Activated T-cell treated with anti-CD3 and anti-CD28 coated beads, Interleukin-2, amount 50 U/mL, for 72 hours (primary cell): Measurements from ENCODE around the gene LASP1NB.

ENCODE experiments used
- ATAC-seq, 2 donors: fragments of 150-1000 bp; cut with Tn5 transposase; replicated peaks in 1 of 2; 2 replicates each; pipeline ENCODE4 v1.10.0; 2021; ENCODE audit warnings: moderate library complexity in 2 of 2, mild to moderate bottlenecking in 1 of 2
- DNase-seq, 2 donors: peaks; one replicate each; pipeline ENCODE4 v3.0.0; 2021 to 2022; ENCODE audit warnings: mixed read lengths in 1 of 2
- H3K27ac Mint-ChIP-seq: one replicate; pipeline ENCODE4 v1.8.0; 2022; ENCODE audit warnings: mild to moderate bottlenecking, moderate library complexity, mixed read lengths
- H3K27me3 Mint-ChIP-seq: one replicate; pipeline ENCODE4 v1.8.0; 2022; ENCODE audit warnings: low read depth, mixed read lengths
- H3K36me3 Mint-ChIP-seq, 2 donors: one replicate each; pipeline ENCODE4 v1.8.0; 2022; ENCODE audit warnings: mixed read lengths in 2 of 2, mild to moderate bottlenecking in 1 of 2; ENCODE audit not compliant: insufficient read depth in 2 of 2
- H3K4me1 Mint-ChIP-seq: one replicate; pipeline ENCODE4 v1.8.0; 2022; ENCODE audit warnings: low read depth, mixed read lengths
- H3K4me3 Mint-ChIP-seq, 2 donors: one replicate each; pipeline ENCODE4 v1.8.0; 2022; ENCODE audit warnings: mild to moderate bottlenecking in 2 of 2, mixed read lengths in 2 of 2, moderate library complexity in 2 of 2
- H3K9me3 Mint-ChIP-seq, 2 donors: one replicate each; pipeline ENCODE4 v1.8.0; 2022; ENCODE audit warnings: mixed read lengths in 2 of 2

The LASP1NB gene

DNA sequence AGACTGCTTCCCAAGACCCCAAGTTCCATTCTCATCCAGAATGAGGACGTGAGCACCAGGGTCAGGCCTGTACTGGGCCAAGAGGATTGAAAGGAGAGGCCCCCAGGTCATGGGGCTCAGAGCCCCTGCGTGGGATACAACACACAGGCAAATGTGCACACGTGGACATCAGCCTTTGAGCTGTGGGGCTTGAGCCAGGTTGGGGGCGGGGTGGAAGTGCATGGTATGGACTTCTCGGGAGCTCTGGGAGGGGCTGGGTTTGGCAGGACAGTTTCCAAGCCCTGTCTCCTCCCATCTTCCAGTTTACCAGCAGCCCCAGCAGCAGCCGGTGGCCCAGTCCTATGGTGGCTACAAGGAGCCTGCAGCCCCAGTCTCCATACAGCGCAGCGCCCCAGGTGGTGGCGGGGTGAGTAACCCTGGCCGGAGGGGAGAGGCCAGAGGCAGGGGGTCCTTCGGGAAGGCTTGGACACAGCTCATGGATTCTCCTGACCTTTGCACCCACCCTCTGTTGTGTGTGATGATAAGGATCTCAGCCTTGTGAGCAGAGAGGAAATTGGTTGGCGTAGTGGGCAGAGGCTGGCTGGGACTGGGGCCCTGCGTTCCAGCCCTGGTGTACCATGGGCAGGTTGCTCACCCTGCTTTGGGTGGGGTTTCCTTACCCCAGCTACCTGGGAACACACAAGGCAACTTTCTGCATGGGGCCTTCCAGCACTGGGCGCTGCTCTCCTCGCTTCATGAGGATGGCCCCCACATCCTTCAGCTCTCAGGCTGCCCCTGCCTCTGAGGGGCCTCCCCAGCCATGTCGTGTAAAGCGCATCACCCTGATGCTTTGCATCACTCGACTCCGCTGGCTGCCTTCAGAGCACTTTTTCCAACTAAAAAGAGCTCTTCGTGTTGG lies 10.4 kb upstream of the LASP1NB start:
- H3K9me3 Mint-ChIP-seq = no peaks in the 10 kb centered on the region
- no peak overlapping the region for H3K27ac Mint-ChIP-seq
- DNase-seq (no peak), ATAC-seq (no peak)
- no peaks in the 10 kb centered on the region for H3K27me3 Mint-ChIP-seq
- no peak overlapping the region for H3K4me3 Mint-ChIP-seq
- H3K36me3 Mint-ChIP-seq = peaks cover 0 to 12% of the 10 kb centered on the region in 2 donors
- H3K4me1 Mint-ChIP-seq = peaks cover 7% of the 10 kb centered on the region

DNA sequence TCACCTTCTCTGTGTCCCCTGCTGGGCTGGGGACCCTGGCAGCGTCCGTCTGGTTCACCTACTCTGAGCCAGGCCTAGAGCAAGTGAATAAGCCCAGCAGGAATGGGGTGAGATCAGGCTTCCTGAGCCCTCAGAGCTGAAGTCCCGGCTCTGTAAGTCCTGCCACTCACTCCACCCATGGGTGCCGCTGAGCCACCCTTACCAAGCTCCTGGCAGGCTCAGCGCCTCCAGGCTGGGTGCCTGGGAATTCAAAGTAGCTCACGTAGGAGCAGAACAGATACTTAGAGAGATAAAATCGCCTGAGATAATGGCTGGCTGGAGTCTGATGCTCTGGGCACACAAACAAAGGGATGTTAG lies 9.8 kb upstream of the LASP1NB start:
- Mint-ChIP-seq H3K4me3 (no peak overlapping the region), H3K27me3 (no peaks in the 10 kb centered on the region), H3K4me1 (peaks cover 12% of the 10 kb centered on the region), H3K36me3 (peaks cover 0 to 12% of the 10 kb centered on the region in 2 donors), H3K27ac (no peak overlapping the region), H3K9me3 (no peaks in the 10 kb centered on the region)
- no peak for DNase-seq
- no peak for ATAC-seq

DNA sequence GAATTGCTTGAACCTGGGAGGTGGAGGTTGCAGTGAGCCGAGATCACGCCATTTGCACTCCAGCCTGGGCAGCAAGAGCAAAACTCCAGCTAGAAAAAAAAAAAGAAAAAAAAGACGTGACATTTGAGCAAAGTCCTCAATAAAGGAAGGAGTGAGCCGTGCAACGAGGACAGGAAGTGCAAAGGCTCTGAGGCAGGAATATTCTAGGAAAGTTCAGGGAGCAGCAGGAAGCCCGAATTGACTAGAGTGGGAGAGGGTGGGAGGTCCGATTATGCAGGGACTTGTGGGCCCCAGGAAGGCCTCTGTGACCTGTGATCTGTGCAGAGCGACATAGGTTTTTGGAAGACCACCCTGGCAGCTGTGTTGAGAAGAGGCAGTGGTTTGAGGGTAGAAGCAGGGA lies 8.6 kb upstream of the LASP1NB start:
- Mint-ChIP-seq H3K4me1 (peaks cover 19% of the 10 kb centered on the region), H3K27ac (no peak overlapping the region), H3K27me3 (no peaks in the 10 kb centered on the region), H3K9me3 (no peaks in the 10 kb centered on the region), H3K36me3 (peaks cover 0 to 12% of the 10 kb centered on the region in 2 donors), H3K4me3 (no peak overlapping the region)
- DNase-seq (no peak), ATAC-seq (no peak)

DNA sequence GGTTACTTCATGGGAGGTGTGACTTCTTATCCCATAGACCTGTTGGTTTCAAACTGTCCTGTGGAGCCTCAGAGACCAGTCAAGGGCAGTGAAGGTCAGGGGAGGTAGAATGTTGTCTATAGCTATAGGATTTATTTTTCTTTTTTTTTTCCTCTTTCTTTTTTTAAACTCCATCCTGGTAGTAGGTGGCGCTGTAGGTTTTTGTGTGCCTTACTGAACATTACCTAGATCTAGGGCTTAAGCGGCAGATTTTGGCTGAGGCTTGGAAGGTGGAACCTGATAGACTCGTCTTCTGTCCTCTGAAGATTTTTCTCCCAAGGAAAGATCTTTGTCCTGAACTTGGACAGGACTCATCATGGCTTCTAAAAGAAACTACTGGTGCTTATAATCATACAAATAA lies 8.2 kb upstream of the LASP1NB start:
- Mint-ChIP-seq H3K4me3 (no peak overlapping the region), H3K9me3 (no peaks in the 10 kb centered on the region), H3K4me1 (peaks cover 24% of the 10 kb centered on the region), H3K36me3 (peaks cover 0 to 12% of the 10 kb centered on the region in 2 donors), H3K27me3 (no peaks in the 10 kb centered on the region), H3K27ac (no peak overlapping the region)
- DNase-seq (no peak), ATAC-seq (no peak)

DNA sequence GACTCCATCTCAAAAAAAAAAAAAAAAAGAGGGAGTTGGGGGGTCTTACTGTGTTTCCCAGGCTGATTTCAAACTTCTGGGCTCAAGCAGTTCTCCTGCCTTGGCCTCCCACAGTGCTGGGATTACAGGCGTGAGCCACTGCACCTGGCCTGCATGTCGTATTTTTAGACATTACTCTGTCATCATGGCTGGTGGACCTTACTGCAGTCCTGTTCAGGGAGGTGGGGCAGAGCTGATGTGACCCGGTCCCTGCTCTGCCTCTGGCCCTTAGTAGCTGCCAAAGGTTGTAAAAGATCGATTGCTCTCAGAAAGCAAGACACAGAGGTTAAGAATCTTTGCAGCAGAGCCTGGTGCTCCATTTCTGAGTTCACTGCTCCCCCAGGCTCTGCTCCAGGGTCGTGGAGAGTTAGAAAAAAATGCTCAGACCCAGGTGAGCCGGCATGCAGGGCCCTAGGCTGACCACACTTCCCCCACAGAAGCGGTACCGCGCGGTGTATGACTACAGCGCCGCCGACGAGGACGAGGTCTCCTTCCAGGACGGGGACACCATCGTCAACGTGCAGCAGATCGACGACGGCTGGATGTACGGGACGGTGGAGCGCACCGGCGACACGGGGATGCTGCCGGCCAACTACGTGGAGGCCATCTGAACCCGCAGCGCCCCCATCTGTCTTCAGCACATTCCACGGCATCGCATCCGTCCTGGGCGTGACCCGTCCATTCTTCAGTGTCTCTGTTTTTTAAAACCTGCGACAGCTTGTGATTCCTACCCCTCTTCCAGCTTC lies 7.1 kb upstream of the LASP1NB start:
- no peak overlapping the region for H3K4me3 Mint-ChIP-seq
- no peak overlapping the region for H3K27ac Mint-ChIP-seq
- ATAC-seq = no peak
- no peak for DNase-seq
- H3K36me3 Mint-ChIP-seq = peaks cover 0 to 12% of the 10 kb centered on the region in 2 donors
- no peaks in the 10 kb centered on the region for H3K9me3 Mint-ChIP-seq
- H3K4me1 Mint-ChIP-seq = peaks cover 24% of the 10 kb centered on the region
- no peaks in the 10 kb centered on the region for H3K27me3 Mint-ChIP-seq

DNA sequence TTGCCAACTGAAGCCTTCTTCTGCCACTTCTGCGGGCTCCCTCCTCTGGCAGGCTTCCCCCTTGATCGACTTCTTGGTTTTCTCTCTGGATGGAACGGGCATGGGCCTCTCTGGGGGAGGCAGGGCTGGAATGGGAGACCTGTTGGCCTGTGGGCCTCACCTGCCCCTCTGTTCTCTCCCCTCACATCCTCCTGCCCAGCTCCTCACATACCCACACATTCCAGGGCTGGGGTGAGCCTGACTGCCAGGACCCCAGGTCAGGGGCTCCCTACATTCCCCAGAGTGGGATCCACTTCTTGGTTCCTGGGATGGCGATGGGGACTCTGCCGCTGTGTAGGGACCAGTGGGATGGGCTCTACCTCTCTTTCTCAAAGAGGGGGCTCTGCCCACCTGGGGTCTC lies 6.5 kb upstream of the LASP1NB start:
- H3K27ac Mint-ChIP-seq = no peak overlapping the region
- ATAC-seq (no peak), DNase-seq (no peak)
- H3K36me3 Mint-ChIP-seq = peaks cover 0 to 12% of the 10 kb centered on the region in 2 donors
- H3K4me1 Mint-ChIP-seq = peaks cover 24% of the 10 kb centered on the region
- H3K27me3 Mint-ChIP-seq = no peaks in the 10 kb centered on the region
- no peaks in the 10 kb centered on the region for H3K9me3 Mint-ChIP-seq
- no peak overlapping the region for H3K4me3 Mint-ChIP-seq

DNA sequence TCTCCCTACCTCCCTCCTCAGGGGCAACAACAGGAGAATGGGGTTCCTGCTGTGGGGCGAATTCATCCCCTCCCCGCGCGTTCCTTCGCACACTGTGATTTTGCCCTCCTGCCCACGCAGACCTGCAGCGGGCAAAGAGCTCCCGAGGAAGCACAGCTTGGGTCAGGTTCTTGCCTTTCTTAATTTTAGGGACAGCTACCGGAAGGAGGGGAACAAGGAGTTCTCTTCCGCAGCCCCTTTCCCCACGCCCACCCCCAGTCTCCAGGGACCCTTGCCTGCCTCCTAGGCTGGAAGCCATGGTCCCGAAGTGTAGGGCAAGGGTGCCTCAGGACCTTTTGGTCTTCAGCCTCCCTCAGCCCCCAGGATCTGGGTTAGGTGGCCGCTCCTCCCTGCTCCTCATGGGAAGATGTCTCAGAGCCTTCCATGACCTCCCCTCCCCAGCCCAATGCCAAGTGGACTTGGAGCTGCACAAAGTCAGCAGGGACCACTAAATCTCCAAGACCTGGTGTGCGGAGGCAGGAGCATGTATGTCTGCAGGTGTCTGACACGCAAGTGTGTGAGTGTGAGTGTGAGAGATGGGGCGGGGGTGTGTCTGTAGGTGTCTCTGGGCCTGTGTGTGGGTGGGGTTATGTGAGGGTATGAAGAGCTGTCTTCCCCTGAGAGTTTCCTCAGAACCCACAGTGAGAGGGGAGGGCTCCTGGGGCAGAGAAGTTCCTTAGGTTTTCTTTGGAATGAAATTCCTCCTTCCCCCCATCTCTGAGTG lies 5.9 kb upstream of the LASP1NB start:
- Mint-ChIP-seq H3K36me3 (peaks cover 0 to 10% of the 10 kb centered on the region in 2 donors), H3K27me3 (no peaks in the 10 kb centered on the region), H3K4me1 (peaks cover 24% of the 10 kb centered on the region), H3K9me3 (no peaks in the 10 kb centered on the region), H3K4me3 (no peak overlapping the region), H3K27ac (no peak overlapping the region)
- DNase-seq (no peak), ATAC-seq (no peak)

DNA sequence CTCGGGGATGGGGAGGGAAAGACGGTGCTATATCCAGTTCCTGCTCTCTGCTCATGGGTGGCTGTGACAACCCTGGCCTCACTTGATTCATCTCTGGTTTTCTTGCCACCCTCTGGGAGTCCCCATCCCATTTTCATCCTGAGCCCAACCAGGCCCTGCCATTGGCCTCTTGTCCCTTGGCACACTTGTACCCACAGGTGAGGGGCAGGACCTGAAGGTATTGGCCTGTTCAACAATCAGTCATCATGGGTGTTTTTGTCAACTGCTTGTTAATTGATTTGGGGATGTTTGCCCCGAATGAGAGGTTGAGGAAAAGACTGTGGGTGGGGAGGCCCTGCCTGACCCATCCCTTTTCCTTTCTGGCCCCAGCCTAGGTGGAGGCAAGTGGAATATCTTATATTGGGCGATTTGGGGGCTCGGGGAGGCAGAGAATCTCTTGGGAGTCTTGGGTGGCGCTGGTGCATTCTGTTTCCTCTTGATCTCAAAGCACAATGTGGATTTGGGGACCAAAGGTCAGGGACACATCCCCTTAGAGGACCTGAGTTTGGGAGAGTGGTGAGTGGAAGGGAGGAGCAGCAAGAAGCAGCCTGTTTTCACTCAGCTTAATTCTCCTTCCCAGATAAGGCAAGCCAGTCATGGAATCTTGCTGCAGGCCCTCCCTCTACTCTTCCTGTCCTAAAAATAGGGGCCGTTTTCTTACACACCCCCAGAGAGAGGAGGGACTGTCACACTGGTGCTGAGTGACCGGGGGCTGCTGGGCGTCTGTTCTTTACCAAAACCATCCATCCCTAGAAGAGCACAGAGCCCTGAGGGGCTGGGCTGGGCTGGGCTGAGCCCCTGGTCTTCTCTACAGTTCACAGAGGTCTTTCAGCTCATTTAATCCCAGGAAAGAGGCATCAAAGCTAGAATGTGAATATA lies 4.8 kb upstream of the LASP1NB start:
- H3K27ac Mint-ChIP-seq = peak overlapping the region; percentile 55
- ATAC-seq = no peak
- peaks cover 34% of the 10 kb centered on the region for H3K4me1 Mint-ChIP-seq
- H3K27me3 Mint-ChIP-seq = no peaks in the 10 kb centered on the region
- no peak overlapping the region for H3K4me3 Mint-ChIP-seq
- peaks cover 0 to 9% of the 10 kb centered on the region in 2 donors for H3K36me3 Mint-ChIP-seq
- no peaks in the 10 kb centered on the region for H3K9me3 Mint-ChIP-seq
- DNase-seq = no peak

DNA sequence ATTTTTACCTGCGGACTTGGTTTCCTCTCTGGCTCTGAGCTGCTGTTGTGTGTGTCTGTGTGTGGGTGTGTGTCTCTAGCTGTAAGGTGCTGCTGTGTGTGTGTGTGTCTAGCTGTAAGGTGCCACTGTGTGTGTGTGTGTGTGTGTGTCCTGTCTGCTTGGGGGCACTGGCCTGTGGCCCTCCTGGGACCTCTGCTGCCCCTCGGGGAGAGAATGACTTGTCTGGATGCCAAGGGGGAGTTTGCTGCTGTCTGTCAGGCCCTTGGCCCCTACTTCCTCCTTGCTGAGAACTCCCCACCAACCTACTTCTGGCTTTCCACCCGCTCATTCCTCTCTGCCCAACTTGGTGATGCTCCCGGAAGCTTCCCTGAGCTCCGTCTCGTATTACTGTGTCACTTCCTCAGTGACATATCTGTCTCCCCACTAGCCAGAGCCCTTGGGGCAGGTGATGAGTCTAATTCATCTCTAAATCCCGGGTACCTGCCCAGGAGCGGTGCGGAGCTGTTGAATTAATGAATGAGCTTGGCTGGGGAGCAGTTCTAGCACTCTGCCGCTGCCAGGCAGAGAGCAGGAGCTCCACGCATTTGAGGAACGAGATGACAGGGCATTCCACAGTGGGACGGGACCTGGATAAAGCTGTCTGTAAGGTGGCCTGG lies 3.5 kb upstream of the LASP1NB start:
- no peak overlapping the region for H3K27ac Mint-ChIP-seq
- DNase-seq = no peak
- H3K36me3 Mint-ChIP-seq = peaks cover 0 to 5% of the 10 kb centered on the region in 2 donors
- peak in 1 of 2 donors; percentile 23 for ATAC-seq
- H3K4me1 Mint-ChIP-seq = peaks cover 47% of the 10 kb centered on the region
- H3K4me3 Mint-ChIP-seq = no peak overlapping the region
- no peaks in the 10 kb centered on the region for H3K9me3 Mint-ChIP-seq
- H3K27me3 Mint-ChIP-seq = no peaks in the 10 kb centered on the region

DNA sequence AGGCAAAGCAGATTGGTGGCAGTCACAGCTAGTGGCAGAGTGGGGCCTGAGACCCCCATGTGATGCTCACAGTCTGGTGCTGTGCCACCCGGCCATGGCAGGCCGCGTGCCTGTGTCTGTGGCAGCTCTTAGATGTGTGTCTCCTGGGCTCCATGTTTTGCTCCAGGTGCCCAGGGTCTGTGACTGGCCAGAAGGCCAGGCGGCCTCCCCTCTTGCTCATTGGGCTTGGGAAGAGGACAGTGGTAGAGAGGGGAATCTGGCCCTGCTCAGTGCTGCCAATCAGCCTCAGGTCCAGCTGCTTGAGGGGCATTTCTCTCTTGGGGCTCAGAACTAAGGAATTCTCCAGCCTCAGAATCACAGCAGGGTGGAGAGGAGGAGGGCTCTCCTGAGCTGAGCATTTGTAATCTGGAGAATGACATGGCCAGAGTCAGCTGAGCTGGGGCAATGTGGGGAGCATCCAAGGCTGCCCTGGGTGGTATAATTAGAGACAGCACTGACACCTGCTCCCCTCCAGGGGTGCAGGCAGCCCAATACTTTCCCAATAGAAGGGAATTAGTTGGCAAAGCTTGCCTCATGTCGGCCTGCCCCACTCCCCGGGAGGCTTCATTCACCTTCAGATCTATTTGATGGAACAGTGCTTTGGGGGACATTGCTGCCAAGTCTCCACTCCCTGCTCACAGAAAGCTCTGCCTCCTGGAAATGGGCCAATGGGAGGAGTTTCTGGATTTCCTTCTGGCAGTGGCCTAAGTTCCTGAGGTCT lies 2.7 kb upstream of the LASP1NB start:
- H3K36me3 Mint-ChIP-seq = peaks cover 0 to 5% of the 10 kb centered on the region in 2 donors
- H3K9me3 Mint-ChIP-seq = no peaks in the 10 kb centered on the region
- no peak for ATAC-seq
- H3K27me3 Mint-ChIP-seq = no peaks in the 10 kb centered on the region
- H3K4me3 Mint-ChIP-seq = no peak overlapping the region
- peaks cover 51% of the 10 kb centered on the region for H3K4me1 Mint-ChIP-seq
- no peak overlapping the region for H3K27ac Mint-ChIP-seq
- DNase-seq = no peak

DNA sequence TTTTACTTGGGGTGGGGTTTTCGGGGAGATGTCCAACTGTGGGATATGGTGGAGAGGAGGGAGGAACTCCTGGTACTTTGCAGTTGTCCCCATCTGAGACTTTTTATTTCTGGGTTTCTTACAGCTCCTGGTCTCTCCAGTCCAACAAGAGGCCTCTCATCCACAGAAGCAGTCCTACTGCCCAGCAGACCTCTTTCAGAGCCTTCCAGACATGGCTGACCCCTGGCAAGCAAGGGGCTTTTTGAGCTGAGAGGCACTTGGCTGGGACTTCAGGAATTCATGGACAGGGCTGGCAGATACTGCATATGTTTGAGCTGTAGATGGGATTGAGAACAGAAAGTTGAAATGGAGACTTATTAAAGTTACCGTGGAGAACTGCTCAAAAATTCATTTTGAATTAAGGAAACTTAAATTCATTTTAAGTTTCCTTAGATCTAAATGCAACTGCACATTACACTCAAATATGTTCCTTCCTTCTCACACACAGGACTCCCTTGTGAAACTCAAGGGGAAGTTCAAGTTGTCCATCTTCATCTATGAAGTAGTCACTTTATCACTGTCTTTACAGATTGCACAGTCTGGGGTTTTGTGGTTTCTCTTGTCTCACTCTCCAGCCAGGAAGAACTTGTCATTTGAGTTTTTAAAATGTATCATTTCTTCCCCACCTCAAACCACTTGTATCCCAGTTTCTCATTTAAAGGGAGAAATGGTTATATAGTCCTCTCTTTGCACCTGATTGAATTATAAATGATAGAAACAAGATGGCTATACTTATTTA lies 1.1 kb downstream of the LASP1NB start:
- Mint-ChIP-seq H3K27ac (peak overlapping the region; percentile 80), H3K4me1 (peaks cover 36% of the 10 kb centered on the region), H3K9me3 (no peaks in the 10 kb centered on the region), H3K36me3 (no peaks in the 10 kb centered on the region), H3K27me3 (no peaks in the 10 kb centered on the region), H3K4me3 (peak overlapping the region; percentile 61 to 69)
- peak; percentile 93 to 94 for ATAC-seq
- DNase-seq = peak; percentile 22 to 36
